Tibial nerve (tissue), 4 donors: ENCODE data around the gene GRIN2A. TPM values are rescaled to one million over a fixed set of nuclear protein-coding genes. Genes with fewer than 3 reads are reported as not detected.

Source experiments
- DNase-seq, 2 donors: peaks; one replicate each; pipeline ENCODE4 v3.0.0-alpha.2; 2019; ENCODE audit warnings: low spot score in 2 of 2
- H3K27ac ChIP-seq, 4 donors: fragments of 200-600 bp; sonication (generic) in 3 of 4; one replicate each; pipeline ENCODE4 v1.5.1; 2017 to 2019; ENCODE audit warnings: mild to moderate bottlenecking in 1 of 4
- H3K27me3 ChIP-seq, 2 donors: fragments of 200-600 bp; sonication (generic) in 1 of 2; one replicate each; pipeline versions ENCODE4 v1.5.1 to v1.6.0; 2017 to 2019
- H3K36me3 ChIP-seq, 3 donors: fragments of 200-600 bp; sonication (generic); one replicate each; pipeline ENCODE4 v1.5.1; 2018 to 2019
- H3K4me1 ChIP-seq, 4 donors: fragments of 200-600 bp; sonication (generic) in 3 of 4; one replicate each; pipeline ENCODE4 v1.5.1; 2017 to 2019
- H3K4me3 ChIP-seq, 4 donors: fragments of 200-600 bp; sonication (generic) in 3 of 4; one replicate each; pipeline ENCODE4 v1.5.1; 2017 to 2019; ENCODE audit warnings: mild to moderate bottlenecking in 1 of 4, moderate library complexity in 1 of 4
- H3K9me3 ChIP-seq, 4 donors: fragments of 200-600 bp; sonication (generic) in 3 of 4; one replicate each; pipeline ENCODE4 v1.5.1; 2017 to 2019
- CTCF ChIP-seq, 5 experiments: fragments of 200-600 bp in 3 of 5; fragments of 450-650 bp in 2 of 5; sonication (generic) in 3 of 5; IDR thresholded peaks; one replicate each; pipeline ENCODE4 v1.5.1; 2016 to 2019; ENCODE audit warnings: antibody characterized with exemption in 5 of 5, mild to moderate bottlenecking in 3 of 5, moderate library complexity in 2 of 5
- EP300 ChIP-seq, 2 donors: sonication (generic); formaldehyde crosslinking; IDR thresholded peaks; one replicate each; pipeline ENCODE4 v1.6.1; 2017; ENCODE audit warnings: antibody characterized with exemption in 2 of 2, mild to moderate bottlenecking in 1 of 2
- POLR2A ChIP-seq, 2 donors: fragments of 450-650 bp; IDR thresholded peaks; one replicate each; pipeline ENCODE4 v1.6.1; 2017; ENCODE audit warnings: antibody characterized with exemption in 2 of 2, mild to moderate bottlenecking in 2 of 2, moderate library complexity in 2 of 2
- WGBS, 2 donors: methylation state at CpG; one replicate each; pipeline ENCODE4 v1.1.5; 2018; 5-methylcytosine and 5-hydroxymethylcytosine counted together
- total RNA-seq, 4 donors: library from RNA; depleted of rRNA; stranded (reverse); fragments of >200 nt; gene quantifications; one replicate each; pipeline ENCODE4 v1.1.0, GENCODE V29; 2016

The GRIN2A gene
- total RNA-seq, 4 donors from 2014 or later: under 0.01 to 0.44 (median 0.39) TPM; not detected in 1

GRCh38 chr16:10088380-10088793 is 93.8 kb downstream of the GRIN2A start:
- WGBS, 2 donors: 10 to 26% methylated on average over 7 of the region's 7 CpGs
- TF ChIP-seq CTCF (IDR thresholded peaks at IDR 0.05): no peak
- TF ChIP-seq EP300 (IDR thresholded peaks at IDR 0.05): no peak
- TF ChIP-seq POLR2A (IDR thresholded peaks at IDR 0.05): no peak
- peaks cover 0 to 8% (median 1%) of the 10 kb centered on the region in 4 donors for H3K9me3 ChIP-seq
- H3K27me3 ChIP-seq: peaks cover 0 to 2% of the 10 kb centered on the region in 2 donors
- no peak overlapping the region for H3K27ac ChIP-seq
- no peaks in the 10 kb centered on the region for H3K36me3 ChIP-seq
- H3K4me1 ChIP-seq: no peaks in the 10 kb centered on the region
- no peak for DNase-seq
- H3K4me3 ChIP-seq: no peak overlapping the region

GRCh38 chr16:10087151-10087550 is 95.1 kb downstream of the GRIN2A start:
- H3K27me3 ChIP-seq: peaks cover 0 to 2% of the 10 kb centered on the region in 2 donors
- no peak overlapping the region for H3K4me3 ChIP-seq
- WGBS, 2 donors: 82 to 83% methylated on average over 4 of the region's 4 CpGs
- TF ChIP-seq CTCF (IDR thresholded peaks at IDR 0.05) (no peak), POLR2A (IDR thresholded peaks at IDR 0.05) (no peak), EP300 (IDR thresholded peaks at IDR 0.05) (no peak)
- H3K36me3 ChIP-seq: no peaks in the 10 kb centered on the region
- no peaks in the 10 kb centered on the region for H3K4me1 ChIP-seq
- peaks cover 0 to 8% (median 1%) of the 10 kb centered on the region in 4 donors for H3K9me3 ChIP-seq
- no peak overlapping the region for H3K27ac ChIP-seq
- no peak for DNase-seq

- no peak for DNase-seq
- TF ChIP-seq CTCF (IDR thresholded peaks at IDR 0.05) (no peak), EP300 (IDR thresholded peaks at IDR 0.05) (no peak), POLR2A (IDR thresholded peaks at IDR 0.05) (no peak)
- H3K4me1 ChIP-seq: no peaks in the 10 kb centered on the region
- H3K4me3 ChIP-seq: no peak overlapping the region
- 53 to 70% methylated on average over 2 to 3 of the region's 3 CpGs for WGBS, 2 donors
- no peak overlapping the region for H3K27ac ChIP-seq
- H3K27me3 ChIP-seq: no peaks in the 10 kb centered on the region
- no peaks in the 10 kb centered on the region for H3K36me3 ChIP-seq
- H3K9me3 ChIP-seq: peaks cover 0 to 7% (median 1%) of the 10 kb centered on the region in 4 donors
Measured at GRCh38 chr16:10086620-10087019, 95.6 kb downstream of the GRIN2A start.

GRCh38 chr16:10085078-10085798 is 97.0 kb downstream of the GRIN2A start:
- WGBS, 2 donors: 80 to 88% methylated on average over 6 of the region's 6 CpGs
- Histone ChIP-seq H3K36me3 (no peaks in the 10 kb centered on the region), H3K27me3 (no peaks in the 10 kb centered on the region), H3K9me3 (peaks cover 0 to 3% (median 0%) of the 10 kb centered on the region in 4 donors), H3K4me1 (no peaks in the 10 kb centered on the region), H3K4me3 (no peak overlapping the region), H3K27ac (no peak overlapping the region)
- DNase-seq: no peak
- TF ChIP-seq POLR2A (IDR thresholded peaks at IDR 0.05) (no peak), CTCF (IDR thresholded peaks at IDR 0.05) (no peak), EP300 (IDR thresholded peaks at IDR 0.05) (no peak)

- no peaks in the 10 kb centered on the region for H3K9me3 ChIP-seq
- H3K27ac ChIP-seq: no peak overlapping the region
- WGBS, 2 donors: 44 to 61% methylated on average over 4 of the region's 5 CpGs
- H3K36me3 ChIP-seq: no peaks in the 10 kb centered on the region
- DNase-seq: no peak
- no peaks in the 10 kb centered on the region for H3K4me1 ChIP-seq
- H3K4me3 ChIP-seq: no peak overlapping the region
- TF ChIP-seq CTCF (IDR thresholded peaks at IDR 0.05): no peak
- TF ChIP-seq EP300 (IDR thresholded peaks at IDR 0.05): no peak
- TF ChIP-seq POLR2A (IDR thresholded peaks at IDR 0.05): no peak
- H3K27me3 ChIP-seq: no peaks in the 10 kb centered on the region
Measured at GRCh38 chr16:10083301-10083700, 98.9 kb downstream of the GRIN2A start.
